ENCODE results near the gene TMEM245.
"Not testable (repeated sequence)": the region's sequence is repeated elsewhere in the genome, so short reads cannot be mapped to it uniquely, and the experiment has no call there.

Gene TMEM245

GRCh38 chr9:109060191-109060590 is 59.6 kb downstream of the TMEM245 start:
- no peak for DNase-seq

GRCh38 chr9:109053121-109053520 is 66.6 kb downstream of the TMEM245 start:
- DNase-seq, result not testable (repeated sequence)

- DNase-seq, result no peak
These were observed 67.3 kb downstream of the TMEM245 start for GRCh38 chr9:109052416-109052815.

GRCh38 chr9:109051733-109052132 is 68.0 kb downstream of the TMEM245 start:
- no peak for DNase-seq

- DNase-seq, result no peak
These were observed 69.3 kb downstream of the TMEM245 start for GRCh38 chr9:109050444-109050843.

GRCh38 chr9:109048822-109049221 is 70.9 kb downstream of the TMEM245 start:
- DNase-seq, result no peak

- no peak for DNase-seq
These were observed 72.5 kb downstream of the TMEM245 start for GRCh38 chr9:109047259-109047658.

- no peak for DNase-seq
These were observed 73.4 kb downstream of the TMEM245 start for GRCh38 chr9:109046346-109046745.

GRCh38 chr9:109043578-109043977 is 76.2 kb downstream of the TMEM245 start:
- DNase-seq, result no peak

GRCh38 chr9:109040571-109040970 is 79.2 kb downstream of the TMEM245 start:
- no peak for DNase-seq

- no peak for DNase-seq
These were observed 80.2 kb downstream of the TMEM245 start for GRCh38 chr9:109039539-109039938.

GRCh38 chr9:109037946-109038715 is 81.6 kb downstream of the TMEM245 start:
- DNase-seq, result no peak

- no peak for DNase-seq
These were observed 82.7 kb downstream of the TMEM245 start for GRCh38 chr9:109036744-109037680.

- no peak for DNase-seq
These were observed 83.9 kb downstream of the TMEM245 start for GRCh38 chr9:109035684-109036423.

- DNase-seq, result no peak
These were observed 85.6 kb downstream of the TMEM245 start for GRCh38 chr9:109033941-109034700.

GRCh38 chr9:109031241-109031640 is 88.5 kb downstream of the TMEM245 start:
- DNase-seq, result no peak

- no peak for DNase-seq
These were observed 89.3 kb downstream of the TMEM245 start for GRCh38 chr9:109030426-109030825.

- DNase-seq, result no peak
These were observed 91.3 kb downstream of the TMEM245 start for GRCh38 chr9:109028457-109028856.

- no peak for DNase-seq
These were observed 92.6 kb downstream of the TMEM245 start for GRCh38 chr9:109027176-109027575.

GRCh38 chr9:109026306-109026705 is 93.4 kb downstream of the TMEM245 start:
- no peak for DNase-seq

GRCh38 chr9:109022873-109023272 is 96.9 kb downstream of the TMEM245 start:
- DNase-seq, result peak in 2 of 3 experiments; percentile 21 to 72
